Trophoblast cell (in vitro differentiated cells and primary cell): ENCODE measurements around the gene BAIAP2.

Experiments
- DNase-seq, 2 donors: peaks; one replicate each; pipeline ENCODE4 v3.0.0-alpha.2; 2016
- H2AFZ ChIP-seq: 2 replicates; pipeline ENCODE4 v1.6.1; 2013; ENCODE audit warnings: low read length, moderate library complexity, mild to moderate bottlenecking; ENCODE audit not compliant: insufficient read depth, poor library complexity
- H2AK5ac ChIP-seq: 2 replicates; pipeline ENCODE4 v1.6.1; 2013; ENCODE audit warnings: mild to moderate bottlenecking, low read length
- H2BK120ac ChIP-seq: 2 replicates; pipeline ENCODE4 v1.6.1; 2013; ENCODE audit warnings: low read length, mild to moderate bottlenecking, moderate library complexity; ENCODE audit not compliant: insufficient read depth, poor library complexity
- H2BK12ac ChIP-seq: 2 replicates; pipeline ENCODE4 v1.6.1; 2013; ENCODE audit warnings: mild to moderate bottlenecking, low read length, moderate library complexity
- H2BK5ac ChIP-seq: 2 replicates; pipeline ENCODE4 v1.6.1; 2013; ENCODE audit warnings: low read length, low read depth, moderate library complexity, mild to moderate bottlenecking; ENCODE audit not compliant: poor library complexity
- H3K14ac ChIP-seq: 2 replicates; pipeline ENCODE4 v1.6.1; 2013; ENCODE audit warnings: mild to moderate bottlenecking, low read length
- H3K18ac ChIP-seq: 2 replicates; pipeline ENCODE4 v1.6.1; 2013; ENCODE audit warnings: mild to moderate bottlenecking, low read length
- H3K23ac ChIP-seq: 2 replicates; pipeline ENCODE4 v1.6.1; 2013; ENCODE audit warnings: low read length
- H3K27ac ChIP-seq: 2 replicates; pipeline ENCODE4 v1.5.1; 2013; ENCODE audit warnings: low read depth, mild to moderate bottlenecking, inconsistent platforms, low read length, moderate library complexity
- H3K27me3 ChIP-seq: 2 replicates; pipeline ENCODE4 v1.6.1; 2013; ENCODE audit warnings: inconsistent platforms, mild to moderate bottlenecking, low read length, moderate library complexity; ENCODE audit not compliant: insufficient read depth
- H3K36me3 ChIP-seq, 2 experiments: 1 replicate in 1 of 2; 2 replicates in 1 of 2; pipeline ENCODE4 v1.6.1; 2013; ENCODE audit warnings: low read length in 2 of 2, mild to moderate bottlenecking in 2 of 2, moderate library complexity in 1 of 2; ENCODE audit not compliant: insufficient read depth in 2 of 2, control insufficient read depth in 1 of 2
- H3K4ac ChIP-seq: 2 replicates; pipeline ENCODE4 v1.6.1; 2013; ENCODE audit warnings: low read depth, mild to moderate bottlenecking, low read length, moderate library complexity
- H3K4me1 ChIP-seq, 2 experiments: 1 replicate in 1 of 2; 2 replicates in 1 of 2; pipeline ENCODE4 v1.6.1; 2013; ENCODE audit warnings: low read length in 2 of 2, mild to moderate bottlenecking in 2 of 2, moderate library complexity in 1 of 2; ENCODE audit not compliant: insufficient read depth in 2 of 2, control insufficient read depth in 1 of 2
- H3K4me2 ChIP-seq: 2 replicates; pipeline ENCODE4 v1.6.1; 2013; ENCODE audit warnings: inconsistent platforms, mild to moderate bottlenecking, low read length, moderate library complexity
- H3K4me3 ChIP-seq: 2 replicates; pipeline ENCODE4 v1.5.1; 2013; ENCODE audit warnings: mild to moderate bottlenecking, low read depth, low read length, inconsistent platforms
- H3K79me1 ChIP-seq: one replicate; pipeline ENCODE4 v1.6.1; 2013; ENCODE audit warnings: low read length
- H3K79me2 ChIP-seq: 2 replicates; pipeline ENCODE4 v1.6.1; 2013; ENCODE audit warnings: low read length, mild to moderate bottlenecking; ENCODE audit not compliant: control insufficient read depth, insufficient read depth, poor library complexity
- H3K9ac ChIP-seq: 2 replicates; pipeline ENCODE4 v1.6.1; 2013; ENCODE audit warnings: mild to moderate bottlenecking, low read length
- H3K9me3 ChIP-seq: 2 replicates; pipeline ENCODE4 v1.6.1; 2013; ENCODE audit warnings: low read depth, mild to moderate bottlenecking, control low read depth, inconsistent platforms, low read length; ENCODE audit not compliant: insufficient read depth
- H4K12ac ChIP-seq: 2 replicates; pipeline ENCODE4 v1.6.1; 2013; ENCODE audit warnings: low read depth, mild to moderate bottlenecking, low read length, moderate library complexity
- H4K8ac ChIP-seq: 2 replicates; pipeline ENCODE4 v1.6.1; 2013; ENCODE audit warnings: low read depth, mild to moderate bottlenecking, low read length, moderate library complexity
- H4K91ac ChIP-seq: one replicate; pipeline ENCODE4 v1.6.1; 2013; ENCODE audit warnings: low read depth, mild to moderate bottlenecking, low read length, moderate library complexity
- WGBS: extraction: QIAGEN DNeasy Blood & Tissue Kit; methylation state at CpG from one replicate; pipeline ENCODE4 v1.1.7; 2013; ENCODE audit warnings: missing lambda C conversion rate; ENCODE audit not compliant: insufficient read length, insufficient coverage; ENCODE audit errors: extremely low coverage; 5-methylcytosine and 5-hydroxymethylcytosine counted together

Gene BAIAP2

GRCh38 chr17:81110488-81111040 is 75.6 kb downstream of the BAIAP2 start:
- no peak overlapping the region for H4K12ac ChIP-seq
- H3K79me2 ChIP-seq, result no peaks in the 10 kb centered on the region
- no peak overlapping the region for H2BK12ac ChIP-seq
- no peaks in the 10 kb centered on the region for H3K79me1 ChIP-seq
- no peak overlapping the region for H3K18ac ChIP-seq
- no peaks in the 10 kb centered on the region for H3K9me3 ChIP-seq
- no peak overlapping the region for H2BK120ac ChIP-seq
- H3K4ac ChIP-seq, result no peak overlapping the region
- no peak overlapping the region for H3K27ac ChIP-seq
- no peak overlapping the region for H2AK5ac ChIP-seq
- no peak overlapping the region for H3K4me3 ChIP-seq
- no CpG with 5 or more reads among the region's 30 CpGs for WGBS
- H4K8ac ChIP-seq, result no peak overlapping the region
- no peak overlapping the region for H3K4me2 ChIP-seq
- peaks cover 50 to 52% of the 10 kb centered on the region in 2 experiments for H3K36me3 ChIP-seq
- H4K91ac ChIP-seq, result no peak overlapping the region
- H3K23ac ChIP-seq, result no peak overlapping the region
- H2AFZ ChIP-seq, result no peak overlapping the region
- H2BK5ac ChIP-seq, result no peak overlapping the region
- no peak for DNase-seq
- H3K9ac ChIP-seq, result no peak overlapping the region
- H3K4me1 ChIP-seq, result no peaks in the 10 kb centered on the region
- H3K27me3 ChIP-seq, result no peaks in the 10 kb centered on the region
- no peak overlapping the region for H3K14ac ChIP-seq

- Histone ChIP-seq H3K27me3 (no peaks in the 10 kb centered on the region), H3K23ac (no peak overlapping the region), H3K9me3 (no peaks in the 10 kb centered on the region), H2BK5ac (no peak overlapping the region), H3K9ac (no peak overlapping the region), H3K4ac (no peak overlapping the region), H4K8ac (no peak overlapping the region), H4K12ac (no peak overlapping the region), H2AFZ (no peak overlapping the region), H3K79me1 (no peaks in the 10 kb centered on the region), H2BK120ac (no peak overlapping the region), H3K4me2 (no peak overlapping the region), H3K36me3 (peaks cover 49% of the 10 kb centered on the region in 2 experiments), H2BK12ac (no peak overlapping the region), H3K14ac (no peak overlapping the region), H3K4me1 (no peaks in the 10 kb centered on the region), H3K4me3 (no peak overlapping the region), H3K27ac (no peak overlapping the region), H3K18ac (no peak overlapping the region), H3K79me2 (no peaks in the 10 kb centered on the region), H2AK5ac (no peak overlapping the region), H4K91ac (no peak overlapping the region)
- no peak for DNase-seq
- WGBS, result no CpG with 5 or more reads among the region's 10 CpGs
Measured at GRCh38 chr17:81111066-81111465, 76.1 kb downstream of the BAIAP2 start.

- no CpG with 5 or more reads among the region's 23 CpGs for WGBS
Measured at GRCh38 chr17:81112450-81112849, 77.5 kb downstream of the BAIAP2 start.

GRCh38 chr17:81113158-81113724 is 78.3 kb downstream of the BAIAP2 start:
- Histone ChIP-seq H3K79me1 (no peaks in the 10 kb centered on the region), H4K8ac (no peak overlapping the region), H4K91ac (no peak overlapping the region), H3K27me3 (no peaks in the 10 kb centered on the region), H3K4me1 (no peaks in the 10 kb centered on the region), H3K14ac (no peak overlapping the region), H2AFZ (no peak overlapping the region), H3K9ac (no peak overlapping the region), H2BK120ac (no peak overlapping the region), H3K4ac (no peak overlapping the region), H3K23ac (no peak overlapping the region), H2BK12ac (no peak overlapping the region), H3K36me3 (peaks cover 31 to 33% of the 10 kb centered on the region in 2 experiments), H3K79me2 (no peaks in the 10 kb centered on the region), H3K4me2 (no peak overlapping the region), H4K12ac (no peak overlapping the region), H2BK5ac (no peak overlapping the region), H3K27ac (no peak overlapping the region), H3K9me3 (no peaks in the 10 kb centered on the region), H2AK5ac (no peak overlapping the region), H3K4me3 (no peak overlapping the region), H3K18ac (no peak overlapping the region)
- WGBS, result no CpG with 5 or more reads among the region's 21 CpGs
- no peak for DNase-seq

More at GRCh38 chr17:81112450-81112849, 77.5 kb downstream of the BAIAP2 start:
- H2BK5ac ChIP-seq, result no peak overlapping the region
- no peak for DNase-seq
- no peak overlapping the region for H3K23ac ChIP-seq
- no peak overlapping the region for H3K9ac ChIP-seq
- H3K79me2 ChIP-seq, result no peaks in the 10 kb centered on the region
- no peak overlapping the region for H3K4ac ChIP-seq
- no peak overlapping the region for H2AFZ ChIP-seq
- H2BK12ac ChIP-seq, result no peak overlapping the region
- H3K27me3 ChIP-seq, result no peaks in the 10 kb centered on the region
- H2AK5ac ChIP-seq, result no peak overlapping the region
- no peak overlapping the region for H4K12ac ChIP-seq
- H2BK120ac ChIP-seq, result no peak overlapping the region
- no peak overlapping the region for H3K14ac ChIP-seq
- H3K9me3 ChIP-seq, result no peaks in the 10 kb centered on the region
- no peak overlapping the region for H3K4me3 ChIP-seq
- peaks cover 37 to 41% of the 10 kb centered on the region in 2 experiments for H3K36me3 ChIP-seq
- no peak overlapping the region for H4K91ac ChIP-seq
- no peak overlapping the region for H3K4me2 ChIP-seq
- H4K8ac ChIP-seq, result no peak overlapping the region
- H3K18ac ChIP-seq, result no peak overlapping the region
- H3K4me1 ChIP-seq, result no peaks in the 10 kb centered on the region
- H3K79me1 ChIP-seq, result no peaks in the 10 kb centered on the region
- H3K27ac ChIP-seq, result no peak overlapping the region
